Astrocyte (in vitro differentiated cells and primary cell): ENCODE data around the gene TTLL9. TPM values are rescaled to one million over a fixed set of nuclear protein-coding genes. Genes with fewer than 3 reads are reported as not detected.
A peak's percentile ranks its signal among the peaks of the same experiment; 100 is the strongest.

Experiments used
- DNase-seq: peaks from one replicate; pipeline ENCODE4 v3.0.0-alpha.2; 2010; ENCODE audit warnings: low read depth
- FAIRE-seq: peaks from 2 replicates; lab custom pipeline; 2011; peaks lifted over from hg19 to GRCh38; lab: Jason Lieb, UNC
- H2AFZ ChIP-seq: 2 replicates; pipeline ENCODE4 v1.6.0; 2012; ENCODE audit warnings: low read depth, low read length, inconsistent platforms
- H3K27ac ChIP-seq: 2 replicates; pipeline ENCODE4 v1.5.1; 2011; ENCODE audit warnings: low read depth, low read length, inconsistent platforms
- H3K27me3 ChIP-seq: 2 replicates; pipeline ENCODE4 v1.6.0; 2011; ENCODE audit warnings: low read length, inconsistent platforms; ENCODE audit not compliant: insufficient read depth
- H3K36me3 ChIP-seq: 2 replicates; pipeline ENCODE4 v1.5.1; 2011; ENCODE audit warnings: low read length, inconsistent platforms; ENCODE audit not compliant: insufficient read depth
- H3K4me1 ChIP-seq: 2 replicates; pipeline ENCODE4 v1.5.1; 2011; ENCODE audit warnings: low read length, inconsistent platforms; ENCODE audit not compliant: insufficient read depth
- H3K4me2 ChIP-seq: 2 replicates; pipeline ENCODE4 v1.6.0; 2012; ENCODE audit warnings: low read length, inconsistent platforms
- H3K4me3 ChIP-seq: 2 replicates; pipeline ENCODE4 v1.5.1; 2011; ENCODE audit warnings: low read depth, mild to moderate bottlenecking, low read length, inconsistent platforms; ENCODE audit not compliant: insufficient read depth
- H3K79me2 ChIP-seq: 2 replicates; pipeline ENCODE4 v1.6.0; 2012; ENCODE audit warnings: mild to moderate bottlenecking, low read length, inconsistent platforms; ENCODE audit not compliant: insufficient read depth
- H3K9ac ChIP-seq: 2 replicates; pipeline ENCODE4 v1.6.0; 2012; ENCODE audit warnings: mild to moderate bottlenecking, low read length, inconsistent platforms
- H3K9me3 ChIP-seq: 2 replicates; pipeline ENCODE4 v1.5.1; 2012; ENCODE audit warnings: low read depth, mild to moderate bottlenecking, low read length, inconsistent platforms; ENCODE audit not compliant: insufficient read depth
- H4K20me1 ChIP-seq: 2 replicates; pipeline ENCODE4 v1.6.0; 2012; ENCODE audit warnings: low read length, inconsistent platforms; ENCODE audit not compliant: insufficient read depth
- H3K27ac Mint-ChIP-seq: one replicate; pipeline ENCODE4 v1.8.0; 2021; ENCODE audit warnings: mild to moderate bottlenecking, mixed read lengths; ENCODE audit not compliant: unreplicated experiment
- H3K27me3 Mint-ChIP-seq: one replicate; pipeline ENCODE4 v1.8.0; 2021; ENCODE audit warnings: low read depth, mixed read lengths; ENCODE audit not compliant: unreplicated experiment
- H3K36me3 Mint-ChIP-seq: one replicate; pipeline ENCODE4 v1.8.0; 2021; ENCODE audit warnings: low read depth, mixed read lengths; ENCODE audit not compliant: unreplicated experiment
- H3K4me1 Mint-ChIP-seq: one replicate; pipeline ENCODE4 v1.8.0; 2021; ENCODE audit warnings: low read depth, mixed read lengths; ENCODE audit not compliant: unreplicated experiment
- H3K4me3 Mint-ChIP-seq: one replicate; pipeline ENCODE4 v1.8.0; 2021; ENCODE audit warnings: mild to moderate bottlenecking, moderate library complexity, mixed read lengths; ENCODE audit not compliant: unreplicated experiment
- H3K9me3 Mint-ChIP-seq: one replicate; pipeline ENCODE4 v1.8.0; 2021; ENCODE audit warnings: mild to moderate bottlenecking, mixed read lengths; ENCODE audit not compliant: unreplicated experiment
- CTCF ChIP-seq: IDR thresholded peaks from 2 replicates; pipeline ENCODE4 v1.5.1; 2011; ENCODE audit warnings: low read depth, mild to moderate bottlenecking, inconsistent platforms, low read length, moderate library complexity; ENCODE audit not compliant: insufficient read depth
- EZH2 ChIP-seq: IDR thresholded peaks from 2 replicates; pipeline ENCODE4 v1.6.1; 2012; ENCODE audit warnings: mild to moderate bottlenecking, low read length, inconsistent platforms; ENCODE audit not compliant: insufficient read depth
- total RNA-seq: library from RNA; stranded (reverse); gene quantifications from 2 replicates; pipeline ENCODE4 v1.2.1, GENCODE V29; 2021

The TTLL9 gene
- total RNA-seq, 1 donor from 2014 or later, result 0.41 TPM

- FAIRE-seq, result no peak
- Histone ChIP-seq H3K4me3 (peak overlapping the region; percentile 98), H3K4me2 (peak overlapping the region; percentile 98), H3K79me2 (peaks cover 32% of the 10 kb centered on the region), H3K36me3 (peaks cover 22% of the 10 kb centered on the region), H3K27me3 (peaks cover 8% of the 10 kb centered on the region), H4K20me1 (peaks cover 39% of the 10 kb centered on the region), H3K9me3 (no peaks in the 10 kb centered on the region), H3K27ac (peak overlapping the region; percentile 75), H3K4me1 (peaks cover 11% of the 10 kb centered on the region), H2AFZ (peak overlapping the region; percentile 93), H3K9ac (peak overlapping the region; percentile 99)
- TF ChIP-seq EZH2, result no peak
- TF ChIP-seq CTCF, result no peak
- H3K27ac Mint-ChIP-seq, result peak overlapping the region; percentile 91
- H3K4me1 Mint-ChIP-seq, result peaks cover 6% of the 10 kb centered on the region
- no peaks in the 10 kb centered on the region for H3K9me3 Mint-ChIP-seq
- H3K27me3 Mint-ChIP-seq, result peaks cover 21% of the 10 kb centered on the region
- H3K36me3 Mint-ChIP-seq, result peaks cover 15% of the 10 kb centered on the region
- DNase-seq, result no peak
- peak overlapping the region; percentile 94 for H3K4me3 Mint-ChIP-seq
Observed at GRCh38 chr20:31951203-31951529, 80.7 kb downstream of the TTLL9 start.

GRCh38 chr20:31951530-31952453 is 81.4 kb downstream of the TTLL9 start, which contains the start of gene PDRG1:
PDRG1 (minus strand) TSS chr20:31952046; CDS start chr20:31951961, 85 bp downstream.
- H3K27ac Mint-ChIP-seq, result peak within 1 kb of the TSS; percentile 91
- Histone ChIP-seq H4K20me1 (peaks cover 39% of the 10 kb centered on the region), H3K4me2 (peak within 1 kb of the TSS; percentile 98), H3K9ac (peak within 1 kb of the TSS; percentile 99), H3K4me1 (peaks cover 11% of the 10 kb centered on the region), H3K9me3 (no peaks in the 10 kb centered on the region), H2AFZ (peak within 1 kb of the TSS; percentile 93), H3K79me2 (peaks cover 32% of the 10 kb centered on the region), H3K36me3 (peaks cover 19% of the 10 kb centered on the region), H3K27ac (peak within 1 kb of the TSS; percentile 75), H3K4me3 (peak within 1 kb of the TSS; percentile 98), H3K27me3 (peaks cover 13% of the 10 kb centered on the region)
- TF ChIP-seq CTCF, result peak; percentile 84
- no peak for TF ChIP-seq EZH2
- H3K9me3 Mint-ChIP-seq, result no peaks in the 10 kb centered on the region
- H3K4me3 Mint-ChIP-seq, result peak within 1 kb of the TSS; percentile 94
- H3K27me3 Mint-ChIP-seq, result peaks cover 24% of the 10 kb centered on the region
- DNase-seq, result peak; percentile 79
- H3K4me1 Mint-ChIP-seq, result peaks cover 6% of the 10 kb centered on the region
- FAIRE-seq, result no peak
- peaks cover 12% of the 10 kb centered on the region for H3K36me3 Mint-ChIP-seq
